Hepatocyte (in vitro differentiated cells): ENCODE data around the gene WNT11. TPM values are rescaled to one million over a fixed set of nuclear protein-coding genes. Genes with fewer than 3 reads are reported as not detected.
A peak's percentile ranks its signal among the peaks of the same experiment; 100 is the strongest.

Experiments
- DNase-seq: peaks from one replicate; pipeline ENCODE4 v3.0.0-alpha.2; 2016; ENCODE audit warnings: low spot score
- H2AFZ ChIP-seq: fragments of 200-600 bp; sonication (generic); 2 replicates; pipeline ENCODE4 v1.6.0; 2016; ENCODE audit warnings: antibody characterized with exemption, mild to moderate bottlenecking
- H3K27ac ChIP-seq: fragments of 200-600 bp; sonication (generic); 2 replicates; pipeline ENCODE4 v1.5.1; 2016; ENCODE audit warnings: mild to moderate bottlenecking
- H3K27me3 ChIP-seq: fragments of 200-600 bp; sonication (generic); 2 replicates; pipeline ENCODE4 v1.6.1; 2016
- H3K36me3 ChIP-seq: fragments of 200-600 bp; sonication (generic); replicated peaks from 2 replicates; pipeline ENCODE4 v1.5.1; 2016; ENCODE audit warnings: low read depth; ENCODE audit not compliant: insufficient read depth
- H3K4me1 ChIP-seq: fragments of 200-600 bp; sonication (generic); 2 replicates; pipeline ENCODE4 v1.5.1; 2016; ENCODE audit warnings: mild to moderate bottlenecking, moderate library complexity; ENCODE audit not compliant: insufficient read depth
- H3K4me2 ChIP-seq: fragments of 200-600 bp; sonication (generic); 2 replicates; pipeline ENCODE4 v1.6.0; 2016
- H3K4me3 ChIP-seq: fragments of 200-600 bp; sonication (generic); 2 replicates; pipeline ENCODE4 v1.5.1; 2016; ENCODE audit warnings: mild to moderate bottlenecking
- H3K79me2 ChIP-seq: fragments of 200-600 bp; sonication (generic); 2 replicates; pipeline ENCODE4 v1.6.0; 2017; ENCODE audit warnings: mild to moderate bottlenecking
- H3K9me2 ChIP-seq: fragments of 200-600 bp; sonication (generic); replicated peaks from 2 replicates; pipeline ENCODE4 v1.6.0; 2017; ENCODE audit warnings: mild to moderate bottlenecking; ENCODE audit not compliant: insufficient read depth
- H3K9me3 ChIP-seq: fragments of 200-600 bp; sonication (generic); 2 replicates; pipeline ENCODE4 v1.5.1; 2016; ENCODE audit warnings: low read depth, mild to moderate bottlenecking
- H4K20me1 ChIP-seq: fragments of 200-600 bp; sonication (generic); 2 replicates; pipeline ENCODE4 v1.6.0; 2016; ENCODE audit warnings: mild to moderate bottlenecking; ENCODE audit not compliant: insufficient read depth, poor library complexity, severe bottlenecking
- CTCF ChIP-seq: fragments of 200-600 bp; sonication (generic); IDR thresholded peaks from 2 replicates; pipeline ENCODE4 v1.5.1; 2016; ENCODE audit warnings: antibody characterized with exemption, mild to moderate bottlenecking; ENCODE audit not compliant: poor library complexity
- EZH2 ChIP-seq: fragments of 200-600 bp; sonication (generic); IDR thresholded peaks from 2 replicates; pipeline ENCODE4 v1.6.1; 2016; ENCODE audit warnings: antibody characterized with exemption, mild to moderate bottlenecking, borderline replicate concordance
- EZH2phosphoT487 ChIP-seq: fragments of 200-600 bp; sonication (generic); IDR thresholded peaks from one replicate; pipeline ENCODE4 v1.6.1; 2018; ENCODE audit warnings: antibody characterized with exemption, mild to moderate bottlenecking, low read depth, moderate library complexity; ENCODE audit not compliant: unreplicated experiment, severe bottlenecking
- WGBS: methylation state at CpG from one replicate; pipeline ENCODE4 v1.1.6; 2016; ENCODE audit warnings: low lambda C conversion rate; ENCODE audit errors: missing lambda C conversion rate; 5-methylcytosine and 5-hydroxymethylcytosine counted together
- polyA plus RNA-seq: library from polyadenylated mRNA; unstranded; fragments of >200 nt; fragmentation: Nextera tagmentation; extraction: Ambion mirVana; gene quantifications from 2 replicates; pipeline ENCODE4 v1.2.1, GENCODE V29; 2016
- total RNA-seq: library from RNA; depleted of rRNA; stranded (reverse); fragments of >200 nt; gene quantifications from 2 replicates; pipeline ENCODE4 v1.2.3, GENCODE V29; 2014

WNT11 gene
- total and polyA plus RNA-seq, 2 experiments from 2014 or later: 16.4 to 19.1 TPM

DNA sequence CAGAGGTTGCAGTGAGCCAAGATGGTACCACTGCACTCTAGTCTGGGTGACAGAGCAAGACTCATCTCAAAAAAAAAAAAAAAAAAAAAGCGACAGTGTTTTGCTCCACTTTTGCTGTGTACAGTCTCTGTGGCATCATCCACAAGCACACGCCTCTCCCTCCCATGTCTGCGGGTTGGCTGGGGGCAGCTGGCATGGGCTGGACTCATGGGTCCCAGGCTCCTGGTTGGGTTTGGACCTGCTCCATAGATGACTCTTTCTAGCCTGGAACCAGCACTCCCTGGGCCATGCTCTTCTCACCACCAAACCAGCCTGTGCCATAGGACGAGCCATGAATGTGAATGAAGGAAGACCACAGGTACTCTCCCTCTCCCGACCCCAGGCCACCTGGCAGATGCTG, 7.9 kb upstream of the WNT11 start:
- H3K27me3 ChIP-seq: peaks cover 41% of the 10 kb centered on the region
- no peak overlapping the region for H3K27ac ChIP-seq
- no peak overlapping the region for H2AFZ ChIP-seq
- H3K9me3 ChIP-seq: no peaks in the 10 kb centered on the region
- peaks cover 13% of the 10 kb centered on the region for H3K4me1 ChIP-seq
- H3K36me3 ChIP-seq: no peaks in the 10 kb centered on the region
- no peak overlapping the region for H3K4me3 ChIP-seq
- no peaks in the 10 kb centered on the region for H4K20me1 ChIP-seq
- no peak overlapping the region for H3K4me2 ChIP-seq
- H3K9me2 ChIP-seq: no peaks in the 10 kb centered on the region
- TF ChIP-seq EZH2 (no peak), CTCF (no peak), EZH2phosphoT487 (no peak)
- H3K79me2 ChIP-seq: no peaks in the 10 kb centered on the region
- WGBS: 90% methylated on average over 5 of the region's 5 CpGs
- DNase-seq: no peak

DNA sequence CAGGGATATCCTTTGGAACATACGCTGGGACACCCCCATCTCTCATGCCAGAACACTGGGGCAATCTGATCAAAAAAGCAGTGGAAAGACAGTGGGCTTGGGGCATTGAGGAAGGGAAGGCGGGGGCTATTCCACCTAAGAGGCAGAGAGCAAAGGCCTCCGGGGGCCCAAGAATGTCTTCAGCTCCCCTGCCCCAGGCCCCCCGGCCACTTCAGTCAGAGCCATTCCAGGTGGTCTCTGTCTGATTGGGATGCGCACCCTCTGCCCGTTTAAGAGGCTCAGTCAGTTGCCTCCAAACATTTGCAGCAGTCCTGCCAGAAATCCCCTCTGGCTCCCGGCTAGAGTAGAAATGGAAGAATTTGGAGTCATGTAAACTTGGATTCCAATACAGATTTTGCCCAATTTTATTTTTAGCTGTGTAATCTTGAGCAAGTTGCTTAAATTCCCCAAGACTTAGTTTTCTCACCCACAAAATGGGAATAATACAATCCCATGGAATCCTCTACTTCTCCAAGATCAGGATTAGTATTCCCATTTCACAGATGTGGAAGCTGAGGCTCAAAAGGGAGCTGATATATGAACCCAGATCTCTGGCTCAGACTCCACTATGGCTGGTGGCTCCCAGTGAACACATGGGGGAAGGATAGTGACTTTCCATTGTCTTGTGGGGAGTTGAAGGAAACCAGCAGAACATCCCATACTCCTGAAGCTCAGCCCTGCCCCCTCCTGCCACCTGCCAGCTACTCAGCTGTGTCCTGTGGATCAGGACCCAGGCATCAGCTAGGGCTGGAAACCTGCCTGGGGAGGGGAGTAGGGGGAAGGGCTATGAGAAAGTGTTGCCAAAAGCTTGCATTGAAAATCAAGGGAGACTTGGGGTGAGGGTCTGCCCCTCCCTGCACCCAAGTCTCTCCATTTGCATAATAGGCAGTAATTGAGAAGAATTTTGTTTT, 6.1 kb upstream of the WNT11 start:
- Histone ChIP-seq H3K4me2 (no peak overlapping the region), H2AFZ (no peak overlapping the region), H3K4me3 (no peak overlapping the region), H4K20me1 (no peaks in the 10 kb centered on the region), H3K27me3 (peaks cover 41% of the 10 kb centered on the region), H3K4me1 (peaks cover 19% of the 10 kb centered on the region), H3K79me2 (no peaks in the 10 kb centered on the region), H3K27ac (no peak overlapping the region), H3K36me3 (no peaks in the 10 kb centered on the region), H3K9me2 (no peaks in the 10 kb centered on the region), H3K9me3 (no peaks in the 10 kb centered on the region)
- DNase-seq: no peak
- no peak for TF ChIP-seq EZH2phosphoT487
- WGBS: 82% methylated on average over 7 of the region's 7 CpGs

DNA sequence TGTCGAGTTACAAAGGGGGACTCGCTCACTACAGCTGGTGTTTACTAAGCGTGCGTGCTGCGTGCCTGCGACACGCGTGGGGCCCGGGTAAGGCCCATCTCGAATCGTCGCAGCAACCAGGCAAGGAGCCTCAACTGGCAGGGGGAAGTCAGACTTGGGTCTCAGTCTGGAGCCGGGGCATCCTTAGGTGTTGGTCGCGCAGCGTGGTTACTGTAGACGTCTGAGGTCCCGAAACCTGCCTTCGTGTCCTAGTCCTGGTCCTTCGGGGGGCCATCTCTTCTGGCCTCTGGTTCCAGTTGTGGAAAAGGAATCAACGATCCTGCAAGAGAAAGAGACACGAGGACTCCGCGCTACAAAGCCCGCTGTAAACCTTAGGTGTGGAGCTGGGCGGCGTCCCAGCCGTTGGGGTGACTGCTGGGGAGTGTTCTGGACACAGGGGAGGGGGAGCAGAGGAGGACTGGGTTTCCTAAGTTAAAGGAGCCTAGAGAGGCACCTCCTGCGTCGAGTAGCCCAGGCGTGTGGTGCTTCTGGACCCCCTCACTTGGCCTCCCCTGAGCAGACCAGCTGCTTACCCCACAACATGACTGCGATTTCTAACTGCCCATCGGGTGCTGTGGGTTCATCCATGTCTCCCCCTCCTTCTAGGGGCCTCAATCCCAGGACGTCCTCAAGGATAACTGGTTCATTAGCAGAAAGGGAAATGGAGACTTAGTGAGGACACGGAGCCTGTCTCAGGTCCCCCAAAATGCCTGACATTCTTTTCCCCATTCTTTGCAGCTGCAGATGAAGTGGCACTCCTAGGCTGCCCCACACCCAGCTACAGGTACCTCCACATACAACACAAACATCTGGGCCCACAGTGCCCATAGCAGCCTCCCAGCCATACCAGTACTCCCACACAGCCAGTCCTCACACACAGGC, 4.9 kb upstream of the WNT11 start:
- no peaks in the 10 kb centered on the region for H3K9me3 ChIP-seq
- H3K27me3 ChIP-seq: peaks cover 43% of the 10 kb centered on the region
- TF ChIP-seq CTCF (no peak), EZH2 (no peak), EZH2phosphoT487 (no peak)
- no peak for DNase-seq
- 23% methylated on average over 29 of the region's 35 CpGs for WGBS
- peak overlapping the region; percentile 100 for H3K4me2 ChIP-seq
- H3K79me2 ChIP-seq: no peaks in the 10 kb centered on the region
- H3K4me1 ChIP-seq: peaks cover 26% of the 10 kb centered on the region
- H3K4me3 ChIP-seq: peak overlapping the region; percentile 14
- H2AFZ ChIP-seq: no peak overlapping the region
- no peaks in the 10 kb centered on the region for H3K36me3 ChIP-seq
- H4K20me1 ChIP-seq: no peaks in the 10 kb centered on the region
- no peaks in the 10 kb centered on the region for H3K9me2 ChIP-seq
- no peak overlapping the region for H3K27ac ChIP-seq
